Thymus (tissue), 11 donors: ENCODE data around the gene BMS1. TPM values are rescaled to one million over a fixed set of nuclear protein-coding genes. Genes with fewer than 3 reads are reported as not detected.
"Not testable (repeated sequence)": the region's sequence is repeated elsewhere in the genome, so short reads cannot be mapped to it uniquely, and the experiment has no call there.

Source experiments
- DNase-seq, 9 donors: peaks; one replicate each; pipeline ENCODE4 v3.0.0-alpha.2; 2013; ENCODE audit warnings: low spot score in 9 of 9, low read depth in 6 of 9, missing footprints in 1 of 9
- H3K27ac ChIP-seq, 2 donors: one replicate each; pipeline ENCODE4 v1.5.1; 2013; ENCODE audit warnings: control low read depth in 1 of 2, low read depth in 1 of 2, low read length in 1 of 2, mild to moderate bottlenecking in 1 of 2, moderate library complexity in 1 of 2
- H3K27me3 ChIP-seq, 2 donors: one replicate each; pipeline ENCODE4 v1.5.1; 2013; ENCODE audit warnings: low read length in 1 of 2; ENCODE audit not compliant: control insufficient read depth in 2 of 2, insufficient read depth in 1 of 2
- H3K36me3 ChIP-seq, 2 donors: one replicate each; pipeline ENCODE4 v1.5.1; 2013; ENCODE audit warnings: low read length in 1 of 2, mild to moderate bottlenecking in 1 of 2, moderate library complexity in 1 of 2; ENCODE audit not compliant: control insufficient read depth in 2 of 2, insufficient read depth in 2 of 2
- H3K4me1 ChIP-seq, 2 donors: one replicate each; pipeline ENCODE4 v1.5.1; 2013; ENCODE audit warnings: low read length in 2 of 2; ENCODE audit not compliant: control insufficient read depth in 2 of 2, insufficient read depth in 2 of 2
- H3K4me3 ChIP-seq, 2 donors: one replicate each; pipeline ENCODE4 v1.5.1; 2013; ENCODE audit warnings: low read length in 2 of 2, control low read depth in 1 of 2, mild to moderate bottlenecking in 1 of 2
- H3K9me3 ChIP-seq, 2 donors: one replicate each; pipeline ENCODE4 v1.5.1; 2013; ENCODE audit warnings: low read length in 1 of 2, mild to moderate bottlenecking in 1 of 2; ENCODE audit not compliant: control insufficient read depth in 2 of 2, insufficient read depth in 1 of 2
- WGBS: extraction: QIAGEN DNeasy Blood & Tissue Kit; methylation state at CpG from one replicate; pipeline ENCODE4 v1.1.7; 2013; 5-methylcytosine and 5-hydroxymethylcytosine counted together
- polyA plus RNA-seq: library from polyadenylated mRNA; stranded (reverse); fragments of 200-250 nt; gene quantifications from one replicate; pipeline ENCODE4 v1.2.3, GENCODE V29; 2013
- total RNA-seq: library from RNA; stranded (reverse); fragments of 120-200 nt; gene quantifications from one replicate; pipeline ENCODE4 v1.2.4, GENCODE V29; 2013
- donor health status: healthy.

BMS1 gene
- total and polyA plus RNA-seq, 2 donors, result 10.1 to 15.0 TPM

GRCh38 chr10:42830237-42830636, 47.6 kb downstream of the BMS1 start:
- no peak overlapping the region for H3K27ac ChIP-seq
- H3K4me3 ChIP-seq, result no peak overlapping the region
- no peak for DNase-seq
- WGBS, result 91% methylated on average over 7 of the region's 7 CpGs
- no peaks in the 10 kb centered on the region for H3K27me3 ChIP-seq
- H3K9me3 ChIP-seq, result no peaks in the 10 kb centered on the region
- no peaks in the 10 kb centered on the region for H3K4me1 ChIP-seq
- H3K36me3 ChIP-seq, result peaks cover 15 to 31% of the 10 kb centered on the region in 2 donors

GRCh38 chr10:42836096-42836495, 53.5 kb downstream of the BMS1 start:
- DNase-seq, result no peak
- Histone ChIP-seq H3K4me1 (peaks cover 0 to 3% of the 10 kb centered on the region in 2 donors), H3K4me3 (no peak overlapping the region), H3K9me3 (no peaks in the 10 kb centered on the region), H3K36me3 (peaks cover 5 to 7% of the 10 kb centered on the region in 2 donors), H3K27ac (no peak overlapping the region), H3K27me3 (peaks cover 0 to 26% of the 10 kb centered on the region in 2 donors)
- 84% methylated on average over 14 of the region's 14 CpGs for WGBS

- 4% methylated on average over 60 of the region's 60 CpGs for WGBS
- H3K27ac ChIP-seq, result no peak overlapping the region
- peak overlapping the region in 1 of 2 donors; percentile 6 for H3K4me3 ChIP-seq
- peaks cover 0 to 26% of the 10 kb centered on the region in 2 donors for H3K27me3 ChIP-seq
- DNase-seq, result no peak
- H3K9me3 ChIP-seq, result no peaks in the 10 kb centered on the region
- peaks cover 5% of the 10 kb centered on the region in 2 donors for H3K36me3 ChIP-seq
- peaks cover 0 to 3% of the 10 kb centered on the region in 2 donors for H3K4me1 ChIP-seq
These were observed 54.3 kb downstream of the BMS1 start for GRCh38 chr10:42836771-42837468.

- 44% methylated on average over 5 of the region's 5 CpGs for WGBS
- not testable (repeated sequence) for H3K36me3 ChIP-seq, H3K27me3 ChIP-seq, H3K27ac ChIP-seq, DNase-seq, H3K9me3 ChIP-seq, H3K4me1 ChIP-seq, H3K4me3 ChIP-seq
These were observed 62.2 kb downstream of the BMS1 start for GRCh38 chr10:42844810-42845209.

GRCh38 chr10:42847261-42847660, 64.7 kb downstream of the BMS1 start:
- H3K9me3 ChIP-seq, H3K36me3 ChIP-seq, DNase-seq, H3K27me3 ChIP-seq, H3K27ac ChIP-seq, H3K4me1 ChIP-seq, H3K4me3 ChIP-seq: not testable (repeated sequence)
- 95% methylated on average over 28 of the region's 28 CpGs for whole genome bisulfite sequencing

- 76% methylated on average over 4 of the region's 4 CpGs for WGBS
- no peaks in the 10 kb centered on the region for H3K27me3 ChIP-seq
- no peak overlapping the region for H3K27ac ChIP-seq
- H3K4me3 ChIP-seq, result no peak overlapping the region
- DNase-seq, result no peak
- H3K36me3 ChIP-seq, result no peaks in the 10 kb centered on the region
- no peaks in the 10 kb centered on the region for H3K9me3 ChIP-seq
- H3K4me1 ChIP-seq, result no peaks in the 10 kb centered on the region
These were observed 68.3 kb downstream of the BMS1 start for GRCh38 chr10:42850931-42851330.

- DNase-seq, result no peak
- H3K27me3 ChIP-seq, result peaks cover 0 to 6% of the 10 kb centered on the region in 2 donors
- WGBS, result 92% methylated on average over 15 of the region's 15 CpGs
- H3K36me3 ChIP-seq, result no peaks in the 10 kb centered on the region
- no peaks in the 10 kb centered on the region for H3K4me1 ChIP-seq
- no peak overlapping the region for H3K4me3 ChIP-seq
- no peaks in the 10 kb centered on the region for H3K9me3 ChIP-seq
- no peak overlapping the region for H3K27ac ChIP-seq
These were observed 76.7 kb downstream of the BMS1 start for GRCh38 chr10:42859256-42859655.

GRCh38 chr10:42860016-42860415, 77.4 kb downstream of the BMS1 start:
- WGBS, result 93% methylated on average over 11 of the region's 11 CpGs
- DNase-seq, H3K36me3 ChIP-seq, H3K27ac ChIP-seq, H3K4me1 ChIP-seq, H3K9me3 ChIP-seq, H3K4me3 ChIP-seq: not testable (repeated sequence)
- H3K27me3 ChIP-seq, result peaks cover 2 to 13% of the 10 kb centered on the region in 2 donors

GRCh38 chr10:42862801-42863200, 80.2 kb downstream of the BMS1 start:
- H3K9me3 ChIP-seq, H3K4me1 ChIP-seq, H3K27ac ChIP-seq, H3K36me3 ChIP-seq, H3K4me3 ChIP-seq, DNase-seq: not testable (repeated sequence)
- WGBS, result 52% methylated on average over 6 of the region's 6 CpGs
- H3K27me3 ChIP-seq, result peaks cover 14 to 34% of the 10 kb centered on the region in 2 donors
